Measurements from ENCODE around the gene RASA1. TPM values are rescaled to one million over a fixed set of nuclear protein-coding genes. Genes with fewer than 3 reads are reported as not detected.

RASA1 gene
- total RNA-seq, 1 experiment from 2014 or later: 29.6 TPM

DNA sequence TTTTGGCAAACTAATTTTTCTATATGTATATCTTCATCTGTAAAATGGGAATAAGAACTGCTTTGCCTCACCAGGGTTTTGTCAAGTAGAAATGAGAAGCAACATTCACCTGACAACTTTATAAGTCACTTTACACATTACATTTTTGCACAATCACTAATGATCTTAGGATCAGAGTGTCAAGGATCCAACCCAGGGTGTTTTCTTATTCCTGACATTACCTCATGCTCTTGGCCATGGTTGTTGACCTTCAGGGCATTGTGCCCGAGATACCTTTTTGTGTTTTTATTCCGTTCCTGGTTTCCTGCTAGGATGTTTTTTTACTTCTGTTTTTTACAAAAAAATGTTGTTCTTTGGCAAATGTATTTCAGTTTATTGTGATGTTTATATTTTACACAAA, 22.2 kb upstream of the RASA1 start:
- Histone ChIP-seq H3K4ac (ENCODE audit: low read depth, low read length) (no peak overlapping the region), H3T11ph (ENCODE audit: low read length) (no peak overlapping the region), H4K5ac (ENCODE audit: insufficient read length, low read depth, low read length) (no peak overlapping the region), H3K9me3 (ENCODE audit: control insufficient read depth, low read depth, low read length) (no peaks in the 10 kb centered on the region), H3K56ac (ENCODE audit: insufficient read length, low read depth, low read length) (no peak overlapping the region), H4K20me1 (ENCODE audit: control insufficient read depth, insufficient read depth, insufficient read length) (no peaks in the 10 kb centered on the region), H2BK5ac (ENCODE audit: insufficient read length, low read length) (no peak overlapping the region), H2BK15ac (ENCODE audit: low read depth, low read length) (no peak overlapping the region), H2AFZ (ENCODE audit: low read length) (no peak overlapping the region), H3K79me1 (ENCODE audit: insufficient read depth, low read depth, low read length, poor library complexity, severe bottlenecking) (no peaks in the 10 kb centered on the region), H2AK5ac (ENCODE audit: insufficient read length, low read length) (no peak overlapping the region), H3K79me2 (ENCODE audit: insufficient read depth, low read length) (no peaks in the 10 kb centered on the region), H3K27ac (ENCODE audit: insufficient read length, low read depth, low read length) (no peak overlapping the region), H3K23ac (ENCODE audit: insufficient read length, low read depth, low read length) (no peak overlapping the region), H3K27me3 (ENCODE audit: insufficient read depth, low read length) (no peaks in the 10 kb centered on the region), H3K4me2 (ENCODE audit: insufficient read depth, insufficient read length, low read length) (no peak overlapping the region), H2BK120ac (ENCODE audit: low read depth, low read length, poor library complexity, severe bottlenecking) (no peak overlapping the region), H4K91ac (ENCODE audit: insufficient read length, low read depth, low read length) (no peak overlapping the region), H3K14ac (ENCODE audit: insufficient read depth, low read length) (no peak overlapping the region), H2BK20ac (ENCODE audit: low read depth, low read length, poor library complexity, severe bottlenecking) (no peak overlapping the region), H2BK12ac (ENCODE audit: insufficient read length, low read depth, low read length) (no peak overlapping the region), H4K8ac (replicated peaks; ENCODE audit: insufficient read length, low read depth, low read length) (no peak overlapping the region), H3K4me1 (ENCODE audit: insufficient read depth, low read length) (no peaks in the 10 kb centered on the region), H3K23me2 (ENCODE audit: insufficient read length, low read depth, low read length, poor library complexity, severe bottlenecking) (no peaks in the 10 kb centered on the region), H3K9ac (ENCODE audit: extremely low read depth, insufficient read length, low read length) (no peak overlapping the region), H3K18ac (ENCODE audit: insufficient read length, low read depth, low read length) (no peak overlapping the region)
- TF ChIP-seq CTCF (conservative IDR thresholded peaks at IDR 0.05): no peak
- DNase-seq: no peak
- WGBS (ENCODE audit: extremely low coverage, insufficient read length, low lambda C conversion rate): no CpG with 5 or more reads among the region's 2 CpGs
- H3K36me3 Mint-ChIP-seq (ENCODE audit: insufficient read depth in 1 of 3, low read depth in 3 of 3): no peaks in the 10 kb centered on the region
- H3K9me3 Mint-ChIP-seq: no peaks in the 10 kb centered on the region
- H3K4me3 Mint-ChIP-seq: no peak overlapping the region
- H3K4me1 Mint-ChIP-seq: no peaks in the 10 kb centered on the region
- H3K27me3 Mint-ChIP-seq (ENCODE audit: low read depth): no peaks in the 10 kb centered on the region; the same call in 1 of the 2 replicates
- H3K27ac Mint-ChIP-seq: no peak overlapping the region

Measured in H9 (cell line).